Left kidney (tissue), 8 donors: ENCODE measurements around the gene ESD. TPM values are rescaled to one million over a fixed set of nuclear protein-coding genes. Genes with fewer than 3 reads are reported as not detected.
A peak's percentile ranks its signal among the peaks of the same experiment; 100 is the strongest.
"Not testable (repeated sequence)": the region's sequence is repeated elsewhere in the genome, so short reads cannot be mapped to it uniquely, and the experiment has no call there.

Source experiments
- DNase-seq: peaks from one replicate; pipeline ENCODE4 v3.0.0-alpha.2; 2013
- long read RNA-seq, 8 donors: transcript quantifications; one replicate each; lab custom pipeline, GENCODE V29; 2026
- polyA plus RNA-seq: library from polyadenylated mRNA; unstranded; fragments of 120-200 nt; gene quantifications from one replicate; pipeline ENCODE4 v1.2.1, GENCODE V29; 2013; ENCODE audit not compliant: insufficient read length

The ESD gene
- 243 TPM for polyA plus RNA-seq
- long read RNA-seq, donor 1, transcript ESD-202 (10 exons, 1,192 nt), result major isoform, 41 of 128 reads
- long read RNA-seq, donor 1, partial matches to known transcripts, result 62 of 128 reads
- long read RNA-seq, donor 1, other reads (novel, unspliced or antisense), result 24 of 128 reads
- long read RNA-seq, donor 2, transcript ESD-202 (10 exons, 1,192 nt), result major isoform, 70 of 199 reads
- long read RNA-seq, donor 2, partial matches to known transcripts, result 90 of 199 reads
- long read RNA-seq, donor 2, other reads (novel, unspliced or antisense), result 36 of 199 reads
- long read RNA-seq, donor 3, transcript ESD-202 (10 exons, 1,192 nt), result major isoform, 21 of 116 reads
- long read RNA-seq, donor 3, partial matches to known transcripts, result 45 of 116 reads
- long read RNA-seq, donor 3, other reads (novel, unspliced or antisense), result 50 of 116 reads
- long read RNA-seq, donor 4, partial matches to known transcripts, result 0 of 3 reads
- long read RNA-seq, donor 4, other reads (novel, unspliced or antisense), result 0 of 3 reads
- long read RNA-seq, donor 5, transcript ESD-202 (10 exons, 1,192 nt), result major isoform, 103 of 264 reads
- long read RNA-seq, donor 5, partial matches to known transcripts, result 96 of 264 reads
- long read RNA-seq, donor 5, other reads (novel, unspliced or antisense), result 63 of 264 reads
- long read RNA-seq, donor 6, transcript ESD-202 (10 exons, 1,192 nt), result major isoform, 37 of 150 reads
- long read RNA-seq, donor 6, partial matches to known transcripts, result 113 of 150 reads
- long read RNA-seq, donor 6, other reads (novel, unspliced or antisense), result 0 of 150 reads
- long read RNA-seq, donor 7, transcript ESD-202 (10 exons, 1,192 nt), result major isoform, 100 of 232 reads
- long read RNA-seq, donor 7, partial matches to known transcripts, result 72 of 232 reads
- long read RNA-seq, donor 7, other reads (novel, unspliced or antisense), result 60 of 232 reads
- long read RNA-seq, donor 8, transcript ESD-202 (10 exons, 1,192 nt), result major isoform, 47 of 67 reads
- long read RNA-seq, donor 8, partial matches to known transcripts, result 11 of 67 reads
- long read RNA-seq, donor 8, other reads (novel, unspliced or antisense), result 9 of 67 reads

- peak; percentile 95 for DNase-seq
These were observed at the start of gene ESD for GRCh38 chr13:46796515-46797474. TSS of gene ESD (minus strand) at chr13:46797161. CDS start at chr13:46791413, 5,748 bp downstream.

- no peak for DNase-seq
These were observed 49.8 kb upstream of the ESD start for GRCh38 chr13:46846726-46847125.

- DNase-seq, result no peak
These were observed 48.2 kb upstream of the ESD start for GRCh38 chr13:46845146-46845545.

GRCh38 chr13:46844431-46844830 is 47.5 kb upstream of the ESD start:
- no peak for DNase-seq

- no peak for DNase-seq
These were observed 42.4 kb upstream of the ESD start for GRCh38 chr13:46839399-46839798.

GRCh38 chr13:46834657-46835056 is 37.7 kb upstream of the ESD start:
- DNase-seq, result no peak

- DNase-seq, result peak; percentile 59
These were observed 34.7 kb upstream of the ESD start for GRCh38 chr13:46831588-46832194.

GRCh38 chr13:46830405-46831005 is 33.5 kb upstream of the ESD start:
- no peak for DNase-seq

GRCh38 chr13:46822551-46822950 is 25.6 kb upstream of the ESD start:
- no peak for DNase-seq

- no peak for DNase-seq
These were observed 21.0 kb upstream of the ESD start for GRCh38 chr13:46817838-46818476.

GRCh38 chr13:46817095-46817494 is 20.1 kb upstream of the ESD start:
- no peak for DNase-seq

GRCh38 chr13:46816371-46816770 is 19.4 kb upstream of the ESD start:
- DNase-seq, result no peak

- DNase-seq, result no peak
These were observed 15.4 kb upstream of the ESD start for GRCh38 chr13:46812301-46812797.

- DNase-seq, result no peak
These were observed 13.5 kb upstream of the ESD start for GRCh38 chr13:46810440-46810839.

- DNase-seq, result not testable (repeated sequence)
These were observed 8.0 kb upstream of the ESD start for GRCh38 chr13:46804921-46805320.

GRCh38 chr13:46804391-46804815 is 7.4 kb upstream of the ESD start:
- no peak for DNase-seq

GRCh38 chr13:46803586-46803985 is 6.6 kb upstream of the ESD start:
- no peak for DNase-seq

- no peak for DNase-seq
These were observed 4.9 kb upstream of the ESD start for GRCh38 chr13:46801858-46802257.

GRCh38 chr13:46799139-46799538 is 2.2 kb upstream of the ESD start:
- no peak for DNase-seq
